PC-3 (cell line): Measurements from ENCODE around the gene LYVE1. TPM values are rescaled to one million over a fixed set of nuclear protein-coding genes. Genes with fewer than 3 reads are reported as not detected.

Experiments used
- ATAC-seq: fragments of 200-7000 bp; cut with Tn5 transposase; 2 replicates; pipeline ENCODE4 v1.9.1; 2020; ENCODE audit warnings: mild to moderate bottlenecking, moderate library complexity
- BruUV-seq: library from RNA; stranded (reverse); fragments of 400-500 nt; replicated peaks from 2 replicates; lab custom pipeline; 2021; lab: Mats Ljungman, UMichigan
- CTCF ChIA-PET: fragments of 300-600 bp; sonication (Branson Sonifier 250); formaldehyde crosslinking; loops from one replicate; lab custom pipeline; 2022; ENCODE audit warnings: antibody characterized with exemption; lab: Charles Lee
- POLR2A ChIA-PET: fragments of 300-600 bp; sonication (Branson Sonifier 250); formaldehyde crosslinking; loops from one replicate; lab custom pipeline; 2022; ENCODE audit warnings: antibody characterized with exemption; ENCODE audit not compliant: unreplicated experiment; lab: Charles Lee
- DNase-seq: peaks from one replicate; pipeline ENCODE4 v3.0.0-alpha.2; 2015
- H2AFZ ChIP-seq: fragments of 300-600 bp; sonication (generic); 2 replicates; pipeline ENCODE4 v1.6.0; 2016; ENCODE audit warnings: antibody characterized with exemption, low read length
- H3F3A ChIP-seq: fragments of 300-600 bp; sonication (generic); one replicate; pipeline ENCODE4 v1.6.0; 2017; ENCODE audit warnings: antibody characterized with exemption, low read length, control low read depth, mild to moderate bottlenecking; ENCODE audit not compliant: unreplicated experiment
- H3K27ac ChIP-seq: fragments of 300-600 bp; sonication (generic); 2 replicates; pipeline ENCODE4 v1.5.1; 2016; ENCODE audit warnings: mild to moderate bottlenecking, low read length
- H3K27me3 ChIP-seq: fragments of 300-600 bp; sonication (generic); 2 replicates; pipeline ENCODE4 v1.6.1; 2016; ENCODE audit warnings: low read length, mixed read lengths
- H3K36me3 ChIP-seq: fragments of 300-600 bp; sonication (generic); 2 replicates; pipeline ENCODE4 v1.6.1; 2016; ENCODE audit warnings: low read depth, mixed run types, low read length, mixed read lengths
- H3K4me1 ChIP-seq: fragments of 300-600 bp; sonication (generic); 2 replicates; pipeline ENCODE4 v1.5.1; 2016; ENCODE audit warnings: low read length; ENCODE audit not compliant: insufficient read depth
- H3K4me2 ChIP-seq: fragments of 300-600 bp; sonication (generic); 2 replicates; pipeline ENCODE4 v1.6.0; 2016; ENCODE audit warnings: low read length
- H3K4me3 ChIP-seq: fragments of 300-600 bp; sonication (generic); 2 replicates; pipeline ENCODE4 v1.5.1; 2016; ENCODE audit warnings: mild to moderate bottlenecking, low read length, mixed read lengths
- H3K79me2 ChIP-seq: fragments of 300-600 bp; sonication (generic); 2 replicates; pipeline ENCODE4 v1.6.1; 2017; ENCODE audit warnings: low read length, mixed read lengths
- H3K9ac ChIP-seq: fragments of 300-600 bp; sonication (generic); 2 replicates; pipeline ENCODE4 v1.6.0; 2016; ENCODE audit warnings: mild to moderate bottlenecking, low read length
- H3K9me2 ChIP-seq: fragments of 300-600 bp; sonication (generic); replicated peaks from 2 replicates; pipeline ENCODE4 v1.6.1; 2016; ENCODE audit warnings: mixed run types, low read length, mixed read lengths
- H3K9me3 ChIP-seq: fragments of 300-600 bp; sonication (generic); 2 replicates; pipeline ENCODE4 v1.6.1; 2016; ENCODE audit warnings: low read length, mixed read lengths
- H4K20me1 ChIP-seq: fragments of 300-600 bp; sonication (generic); 2 replicates; pipeline ENCODE4 v1.6.1; 2016; ENCODE audit warnings: low read length, mixed read lengths
- CTCF ChIP-seq: fragments of 300-600 bp; sonication (generic); conservative IDR thresholded peaks from 2 replicates; pipeline ENCODE4 v1.5.1; 2017; ENCODE audit warnings: antibody characterized with exemption, low read depth, mild to moderate bottlenecking, low read length
- EZH2 ChIP-seq: fragments of 300-600 bp; sonication (generic); IDR thresholded peaks from one replicate; pipeline ENCODE4 v1.6.1; 2017; ENCODE audit warnings: antibody characterized with exemption, mild to moderate bottlenecking, low read length; ENCODE audit not compliant: unreplicated experiment
- EZH2phosphoT487 ChIP-seq: fragments of 300-600 bp; sonication (generic); IDR thresholded peaks from 2 replicates; pipeline ENCODE4 v1.6.1; 2018; ENCODE audit warnings: mild to moderate bottlenecking, antibody characterized with exemption, low read length, borderline replicate concordance
- intact Hi-C: fragments of 100-400 bp; cut with micrococcal nuclease; formaldehyde crosslinking; loops from 2 replicates; pipeline ENCODE4 v1.9.0; 2023
- total RNA-seq: library from RNA; depleted of rRNA; stranded (reverse); fragments of >200 nt; gene quantifications from 2 replicates; pipeline ENCODE4 v1.2.3, GENCODE V29; 2014

The LYVE1 gene
- total RNA-seq, 1 experiment from 2014 or later, result not detected

- Histone ChIP-seq H3K27ac (no peak overlapping the region), H3K4me3 (no peak overlapping the region), H4K20me1 (no peaks in the 10 kb centered on the region), H3K79me2 (no peaks in the 10 kb centered on the region), H3K27me3 (no peaks in the 10 kb centered on the region), H3K9ac (no peak overlapping the region), H2AFZ (no peak overlapping the region), H3F3A (no peaks in the 10 kb centered on the region), H3K4me1 (peaks cover 30% of the 10 kb centered on the region), H3K4me2 (no peak overlapping the region), H3K36me3 (no peaks in the 10 kb centered on the region), H3K9me3 (no peaks in the 10 kb centered on the region), H3K9me2 (no peaks in the 10 kb centered on the region)
- no TSS peak for BruUV-seq
- POLR2A ChIA-PET, result no interaction called here
- CTCF ChIA-PET, result no interaction called here
- ATAC-seq (no peak), DNase-seq (no peak)
- no peak for TF ChIP-seq EZH2phosphoT487
- no peak for TF ChIP-seq CTCF
- TF ChIP-seq EZH2, result no peak
- intact Hi-C loops, result no loop called here
Measured at GRCh38 chr11:10551845-10552352, 16.6 kb downstream of the LYVE1 start.

GRCh38 chr11:10551290-10551592, 17.2 kb downstream of the LYVE1 start:
- no peaks in the 10 kb centered on the region for H3K27me3 ChIP-seq
- no peaks in the 10 kb centered on the region for H3K79me2 ChIP-seq
- intact Hi-C loops, result no loop called here
- no peak overlapping the region for H3K4me2 ChIP-seq
- H2AFZ ChIP-seq, result no peak overlapping the region
- H3K27ac ChIP-seq, result peak overlapping the region; percentile 19; the same call in 1 of the 2 replicates
- H3K9me3 ChIP-seq, result no peaks in the 10 kb centered on the region
- DNase-seq, result no peak
- H3K9ac ChIP-seq, result no peak overlapping the region
- no peaks in the 10 kb centered on the region for H3K9me2 ChIP-seq
- no peaks in the 10 kb centered on the region for H3K36me3 ChIP-seq
- POLR2A ChIA-PET, result no interaction called here
- no peaks in the 10 kb centered on the region for H4K20me1 ChIP-seq
- no peaks in the 10 kb centered on the region for H3F3A ChIP-seq
- H3K4me3 ChIP-seq, result no peak overlapping the region
- no TSS peak for BruUV-seq
- ATAC-seq, result no peak
- CTCF ChIA-PET, result no interaction called here
- TF ChIP-seq EZH2 (no peak), EZH2phosphoT487 (no peak), CTCF (no peak)
- peaks cover 23% of the 10 kb centered on the region for H3K4me1 ChIP-seq

- intact Hi-C loops, result no loop called here
- Histone ChIP-seq H3K4me2 (peak overlapping the region; percentile 32), H3K36me3 (no peaks in the 10 kb centered on the region), H2AFZ (no peak overlapping the region), H3K27me3 (no peaks in the 10 kb centered on the region), H3K4me3 (no peak overlapping the region), H3K27ac (peak overlapping the region; percentile 19; the same call in 1 of the 2 replicates), H3K4me1 (peaks cover 22% of the 10 kb centered on the region), H4K20me1 (no peaks in the 10 kb centered on the region), H3F3A (no peaks in the 10 kb centered on the region), H3K9ac (no peak overlapping the region), H3K9me2 (no peaks in the 10 kb centered on the region), H3K79me2 (no peaks in the 10 kb centered on the region), H3K9me3 (no peaks in the 10 kb centered on the region)
- POLR2A ChIA-PET, result interaction anchor here (0.6 to 0.8 kb wide), 2 partner anchors 10 to 409 kb away, joined by 4 to 6 read pairs; no protein-coding TSS in a partner anchor
- TF ChIP-seq EZH2, result no peak
- no peak for TF ChIP-seq CTCF
- no peak for TF ChIP-seq EZH2phosphoT487
- CTCF ChIA-PET, result interaction anchor here (1.0 kb wide), 1 partner anchor 10 kb away, joined by 3 read pairs; the partner anchor contains the start of gene RNF141
- ATAC-seq (peak; percentile 99), DNase-seq (peak; percentile 73)
- no TSS peak for BruUV-seq
Measured at GRCh38 chr11:10550503-10551289, 17.8 kb downstream of the LYVE1 start.
